B cell (primary cell): ENCODE measurements around the gene SCNN1G. TPM values are rescaled to one million over a fixed set of nuclear protein-coding genes. Genes with fewer than 3 reads are reported as not detected.

ENCODE experiments used
- ATAC-seq: fragments of 200-7000 bp; cut with Tn5 transposase; one replicate; pipeline ENCODE4 v1.10.0; 2021; ENCODE audit warnings: low read depth, mild to moderate bottlenecking, moderate number of reproducible peaks, moderate library complexity
- CTCF ChIA-PET: fragments of 350-600 bp; sonication (Branson Sonifier 250); formaldehyde crosslinking; loops from one replicate; lab custom pipeline; 2021; ENCODE audit warnings: antibody characterized with exemption, inconsistent platforms; lab: Charles Lee
- POLR2A ChIA-PET: fragments of 350-600 bp; sonication (Branson Sonifier 250); formaldehyde crosslinking; loops from one replicate; lab custom pipeline; 2021; ENCODE audit warnings: antibody characterized with exemption; lab: Charles Lee
- DNase-seq: peaks from one replicate; pipeline ENCODE4 v3.0.0; 2013
- H2AFZ ChIP-seq: 2 replicates; pipeline ENCODE4 v1.6.1; 2012; ENCODE audit warnings: mild to moderate bottlenecking, low read depth, low read length; ENCODE audit not compliant: insufficient read depth, poor library complexity, severe bottlenecking
- H3K27ac ChIP-seq, 2 donors: 1 replicate in 1 of 2; 2 replicates in 1 of 2; pipeline ENCODE4 v1.5.1; 2012 to 2013; ENCODE audit warnings: low read length in 2 of 2, mild to moderate bottlenecking in 2 of 2, moderate library complexity in 1 of 2
- H3K27me3 ChIP-seq, 4 experiments: fragments of 200-600 bp in 1 of 4; sonication (generic) in 1 of 4; replicated peaks in 1 of 4; 1 replicate in 2 of 4; 2 replicates in 2 of 4; pipeline versions ENCODE4 v1.6.1 to v1.7.0; 2013 to 2016; ENCODE audit warnings: low read length in 3 of 4, mild to moderate bottlenecking in 2 of 4, mixed read lengths in 1 of 4, moderate library complexity in 1 of 4; ENCODE audit not compliant: insufficient read depth in 4 of 4, control insufficient read depth in 3 of 4; ENCODE audit errors: control extremely low read depth in 1 of 4
- H3K36me3 ChIP-seq, 2 experiments: replicated peaks in 1 of 2; 1 replicate in 1 of 2; 2 replicates in 1 of 2; pipeline versions ENCODE4 v1.6.1 to v1.7.1; 2013; ENCODE audit warnings: low read length in 1 of 2; ENCODE audit not compliant: insufficient read depth in 2 of 2, control insufficient read depth in 1 of 2; ENCODE audit errors: control extremely low read depth in 1 of 2, extremely low read depth in 1 of 2
- H3K4me1 ChIP-seq, 2 donors: fragments of 200-600 bp in 1 of 2; sonication (generic) in 1 of 2; 1 replicate in 1 of 2; 2 replicates in 1 of 2; pipeline versions ENCODE4 v1.5.1 to v1.6.1; 2013 to 2017; ENCODE audit warnings: low read length in 2 of 2; ENCODE audit not compliant: control insufficient read depth in 2 of 2, insufficient read depth in 2 of 2
- H3K4me2 ChIP-seq: replicated peaks from 2 replicates; pipeline ENCODE3; 2012; ENCODE audit warnings: mild to moderate bottlenecking, low read depth, low read length; ENCODE audit not compliant: poor library complexity, severe bottlenecking
- H3K4me3 ChIP-seq, 5 experiments: fragments of 200-600 bp in 1 of 5; sonication (generic) in 1 of 5; 1 replicate in 3 of 5; 2 replicates in 2 of 5; pipeline versions ENCODE4 v1.5.1 to v1.7.0; 2011 to 2016; ENCODE audit warnings: low read length in 4 of 5, mild to moderate bottlenecking in 4 of 5, low read depth in 2 of 5, control low read depth in 1 of 5, moderate library complexity in 1 of 5; ENCODE audit not compliant: insufficient read depth in 1 of 5; ENCODE audit errors: control extremely low read depth in 1 of 5, extremely low read depth in 1 of 5
- H3K79me2 ChIP-seq: fragments of 200-600 bp; sonication (generic); one replicate; pipeline ENCODE4 v1.6.0; 2016; ENCODE audit warnings: low read length; ENCODE audit not compliant: control insufficient read depth, insufficient read depth
- H3K9ac ChIP-seq: fragments of 200-600 bp; sonication (generic); 2 replicates; pipeline ENCODE4 v1.6.1; 2017; ENCODE audit warnings: mild to moderate bottlenecking, low read length, moderate library complexity
- H3K9me3 ChIP-seq, 3 donors: one replicate each; pipeline versions ENCODE4 v1.6.1 to v1.7.1; 2013; ENCODE audit warnings: low read length in 2 of 3; ENCODE audit not compliant: control insufficient read depth in 2 of 3, insufficient read depth in 1 of 3; ENCODE audit errors: control extremely low read depth in 1 of 3
- H4K20me1 ChIP-seq: 2 replicates; pipeline ENCODE4 v1.6.0; 2012; ENCODE audit warnings: mild to moderate bottlenecking, low read length; ENCODE audit not compliant: insufficient read depth, control insufficient read depth, poor library complexity, severe bottlenecking
- H3K27ac Mint-ChIP-seq: one replicate; pipeline ENCODE4 v1.8.0; 2021; ENCODE audit warnings: mixed read lengths
- H3K27me3 Mint-ChIP-seq: one replicate; pipeline ENCODE4 v1.8.0; 2021; ENCODE audit warnings: mixed read lengths
- H3K4me1 Mint-ChIP-seq: one replicate; pipeline ENCODE4 v1.8.0; 2021; ENCODE audit warnings: mixed read lengths
- H3K4me3 Mint-ChIP-seq: one replicate; pipeline ENCODE4 v1.8.0; 2021; ENCODE audit warnings: mixed read lengths
- H3K9me3 Mint-ChIP-seq: one replicate; pipeline ENCODE4 v1.8.0; 2022; ENCODE audit warnings: mixed read lengths; ENCODE audit not compliant: insufficient read depth
- CTCF ChIP-seq: fragments of 200-600 bp; IDR thresholded peaks from one replicate; pipeline ENCODE4 v1.8.0; 2022; ENCODE audit warnings: antibody characterized with exemption, mild to moderate bottlenecking
- EZH2 ChIP-seq: IDR thresholded peaks from 2 replicates; pipeline ENCODE4 v1.6.1; 2012; ENCODE audit warnings: borderline replicate concordance, low read depth, mild to moderate bottlenecking, moderate library complexity, low read length; ENCODE audit not compliant: insufficient read depth, poor library complexity, severe bottlenecking
- WGBS: methylation state at CpG from one replicate; pipeline ENCODE4 v1.1.5; 2013; ENCODE audit warnings: missing lambda C conversion rate; ENCODE audit not compliant: insufficient coverage; 5-methylcytosine and 5-hydroxymethylcytosine counted together
- intact Hi-C: fragments of 100-400 bp; cut with micrococcal nuclease; formaldehyde crosslinking; loops from one replicate; pipeline ENCODE4 v1.10.0; 2022
- polyA plus RNA-seq: library from polyadenylated mRNA; depleted of rRNA; stranded (reverse); fragments of >200 nt; gene quantifications from 2 replicates; pipeline ENCODE4 v1.2.3, GENCODE V29; 2012
- total RNA-seq, 2 donors: library from RNA; stranded (reverse); fragments of 120-200 nt in 1 of 2; gene quantifications; 1 replicate in 1 of 2; 2 replicates in 1 of 2; pipeline versions ENCODE4 v1.2.3 to v1.2.4, GENCODE V29; 2013 to 2022

Gene SCNN1G
- total and polyA plus RNA-seq, 2 donors (not counting 1 experiment from before 2014, with no cell fraction given): not detected

- Mint-ChIP-seq H3K27me3 (peaks cover 6% of the 10 kb centered on the region), H3K9me3 (peaks cover 3% of the 10 kb centered on the region), H3K4me3 (no peak overlapping the region), H3K4me1 (peaks cover 7% of the 10 kb centered on the region), H3K27ac (no peak overlapping the region)
- DNase-seq: no peak
- H3K4me3 ChIP-seq: no peak overlapping the region
- peaks cover 3% of the 10 kb centered on the region for H3K79me2 ChIP-seq
- peaks cover 0 to 10% (median 4%) of the 10 kb centered on the region in 3 donors for H3K9me3 ChIP-seq
- 33% methylated on average over 1 of the region's 3 CpGs for WGBS
- no peak for TF ChIP-seq EZH2
- no peak for TF ChIP-seq CTCF
- H3K36me3 ChIP-seq: no peaks in the 10 kb centered on the region
- H3K27ac ChIP-seq: no peak overlapping the region
- H3K27me3 ChIP-seq: no peaks in the 10 kb centered on the region
- H2AFZ ChIP-seq: no peak overlapping the region
- intact Hi-C loops: no loop called here
- H3K9ac ChIP-seq: no peak overlapping the region
- no peaks in the 10 kb centered on the region for H3K4me1 ChIP-seq
- ChIA-PET POLR2A (no interaction called here), CTCF (no interaction called here)
- no peaks in the 10 kb centered on the region for H4K20me1 ChIP-seq
- no peak overlapping the region for H3K4me2 ChIP-seq
- no peak for ATAC-seq
Measured at GRCh38 chr16:23134274-23134673, 48.3 kb upstream of the SCNN1G start.

- H3K4me2 ChIP-seq: no peak overlapping the region
- H3K9ac ChIP-seq: no peak overlapping the region
- DNase-seq (no peak), ATAC-seq (no peak)
- H2AFZ ChIP-seq: no peak overlapping the region
- H3K4me1 ChIP-seq: no peaks in the 10 kb centered on the region
- no peak for TF ChIP-seq EZH2
- no peak for TF ChIP-seq CTCF
- Mint-ChIP-seq H3K27ac (no peak overlapping the region), H3K4me3 (no peak overlapping the region), H3K9me3 (peaks cover 3% of the 10 kb centered on the region), H3K4me1 (peaks cover 2% of the 10 kb centered on the region), H3K27me3 (peaks cover 6% of the 10 kb centered on the region)
- H3K36me3 ChIP-seq: no peaks in the 10 kb centered on the region
- H3K4me3 ChIP-seq: no peak overlapping the region
- intact Hi-C loops: no loop called here
- POLR2A ChIA-PET: no interaction called here
- H4K20me1 ChIP-seq: no peaks in the 10 kb centered on the region
- no peak overlapping the region for H3K27ac ChIP-seq
- peaks cover 3% of the 10 kb centered on the region for H3K79me2 ChIP-seq
- H3K9me3 ChIP-seq: peaks cover 0 to 10% (median 4%) of the 10 kb centered on the region in 3 donors
- no CpG with 5 or more reads among the region's 2 CpGs for WGBS
- H3K27me3 ChIP-seq: no peaks in the 10 kb centered on the region
- CTCF ChIA-PET: no interaction called here
Measured at GRCh38 chr16:23137256-23137655, 45.3 kb upstream of the SCNN1G start.
